Mucosa of descending colon (tissue), 3 donors: ENCODE measurements around the gene NTM. TPM values are rescaled to one million over a fixed set of nuclear protein-coding genes. Genes with fewer than 3 reads are reported as not detected.

ENCODE experiments used
- ATAC-seq: fragments of 200-7000 bp; cut with Tn5 transposase; one replicate; pipeline ENCODE4 v1.9.1; 2020; ENCODE audit warnings: mild to moderate bottlenecking, moderate library complexity
- DNase-seq, 3 donors: peaks; one replicate each; pipeline ENCODE4 v3.0.0-alpha.2; 2020
- H3K36me3 ChIP-seq: fragments of 200-600 bp; one replicate; pipeline ENCODE4 v1.8.0; 2021; ENCODE audit warnings: low read depth, mild to moderate bottlenecking
- H3K4me1 ChIP-seq: fragments of 200-600 bp; one replicate; pipeline ENCODE4 v1.8.0; 2021; ENCODE audit warnings: low read depth, mild to moderate bottlenecking
- H3K4me3 ChIP-seq: fragments of 200-600 bp; one replicate; pipeline ENCODE4 v1.8.0; 2021; ENCODE audit warnings: mild to moderate bottlenecking
- H3K9me3 ChIP-seq: fragments of 200-600 bp; one replicate; pipeline ENCODE4 v1.8.0; 2021; ENCODE audit warnings: mild to moderate bottlenecking
- CTCF ChIP-seq: fragments of 200-600 bp; IDR thresholded peaks from one replicate; pipeline ENCODE4 v1.8.0; 2022; ENCODE audit warnings: antibody characterized with exemption, mild to moderate bottlenecking
- intact Hi-C, 2 donors: fragments of 100-400 bp; cut with DNase I in 1 of 2; cut with micrococcal nuclease in 1 of 2; formaldehyde crosslinking; loops; one replicate each; pipeline versions ENCODE4 v1.11.0 to v1.11.1; 2022; cut with DNase I, micrococcal nuclease
- total RNA-seq, 3 donors: library from RNA; stranded (reverse); fragmentation: NEBNext Ultra II Directional in 2 of 3; extraction: Animal tissue kit (Norgen Biotek cat#: 25700) in 2 of 3; gene quantifications; one replicate each; pipeline versions ENCODE4 v1.2.1 to v1.2.4, GENCODE V29; 2021 to 2023
- donor health status: DM: no; HTN: no; CAD: no; lungs with moderate emphysema.
- donor health status: DM: no; HTN: no; CAD: no.
- donor health status: DM: no; HTN: yes; CAD: no.

NTM gene
- total RNA-seq, 3 donors from 2014 or later, result 0.64 to 7.7 (median 1.2) TPM

GRCh38 chr11:131350872-131351271 lies 19.5 kb upstream of the NTM start:
- no peak for DNase-seq
- intact Hi-C loops, result no loop called here
- H3K36me3 ChIP-seq, result no peaks in the 10 kb centered on the region
- H3K4me3 ChIP-seq, result no peak overlapping the region
- no peak for ATAC-seq
- H3K9me3 ChIP-seq, result no peaks in the 10 kb centered on the region
- H3K4me1 ChIP-seq, result no peaks in the 10 kb centered on the region
- no peak for TF ChIP-seq CTCF

GRCh38 chr11:131351848-131352247 lies 18.6 kb upstream of the NTM start:
- DNase-seq (no peak), ATAC-seq (no peak)
- Histone ChIP-seq H3K9me3 (no peaks in the 10 kb centered on the region), H3K4me3 (no peak overlapping the region), H3K36me3 (no peaks in the 10 kb centered on the region), H3K4me1 (no peaks in the 10 kb centered on the region)
- no peak for TF ChIP-seq CTCF
- intact Hi-C loops, result no loop called here

GRCh38 chr11:131353766-131354165 lies 16.6 kb upstream of the NTM start:
- ATAC-seq (no peak), DNase-seq (no peak)
- intact Hi-C loops, result no loop called here
- TF ChIP-seq CTCF, result no peak
- H3K36me3 ChIP-seq, result no peaks in the 10 kb centered on the region
- H3K4me3 ChIP-seq, result no peak overlapping the region
- no peaks in the 10 kb centered on the region for H3K9me3 ChIP-seq
- no peaks in the 10 kb centered on the region for H3K4me1 ChIP-seq

- H3K36me3 ChIP-seq, result no peaks in the 10 kb centered on the region
- no peaks in the 10 kb centered on the region for H3K4me1 ChIP-seq
- intact Hi-C loops, result no loop called here
- DNase-seq (no peak), ATAC-seq (no peak)
- TF ChIP-seq CTCF, result no peak
- no peak overlapping the region for H3K4me3 ChIP-seq
- no peaks in the 10 kb centered on the region for H3K9me3 ChIP-seq
Measured at GRCh38 chr11:131354251-131354701, 16.1 kb upstream of the NTM start.

- Histone ChIP-seq H3K9me3 (no peaks in the 10 kb centered on the region), H3K4me3 (no peak overlapping the region), H3K36me3 (no peaks in the 10 kb centered on the region), H3K4me1 (no peaks in the 10 kb centered on the region)
- ATAC-seq, result no peak
- no peak for TF ChIP-seq CTCF
- DNase-seq, result no peak
- intact Hi-C loops, result no loop called here
Measured at GRCh38 chr11:131356206-131356605, 14.2 kb upstream of the NTM start.

GRCh38 chr11:131365329-131365930 lies 5.0 kb upstream of the NTM start:
- no peaks in the 10 kb centered on the region for H3K9me3 ChIP-seq
- no peaks in the 10 kb centered on the region for H3K36me3 ChIP-seq
- DNase-seq (no peak), ATAC-seq (no peak)
- TF ChIP-seq CTCF, result no peak
- H3K4me1 ChIP-seq, result no peaks in the 10 kb centered on the region
- no peak overlapping the region for H3K4me3 ChIP-seq
- intact Hi-C loops, result no loop called here
